Parathyroid adenoma (tissue), 2 donors: Measurements from ENCODE around the gene PALD1.

Experiments
- H2AFZ ChIP-seq: fragments of 300-600 bp; sonication (generic); one replicate; pipeline ENCODE4 v1.7.0; 2017; ENCODE audit warnings: antibody characterized with exemption, mild to moderate bottlenecking
- H3K27ac ChIP-seq: fragments of 300-600 bp; sonication (generic); one replicate; pipeline ENCODE4 v1.7.0; 2017
- H3K27me3 ChIP-seq: fragments of 300-600 bp; sonication (generic); one replicate; pipeline ENCODE4 v1.7.0; 2017; ENCODE audit warnings: low read length; ENCODE audit not compliant: control insufficient read depth, insufficient read depth
- H3K36me3 ChIP-seq: fragments of 300-600 bp; sonication (generic); one replicate; pipeline ENCODE4 v1.7.0; 2017; ENCODE audit warnings: low read length; ENCODE audit not compliant: control insufficient read depth, insufficient read depth
- H3K4me1 ChIP-seq: fragments of 300-600 bp; sonication (generic); one replicate; pipeline ENCODE4 v1.7.0; 2017; ENCODE audit warnings: control low read depth
- H3K4me2 ChIP-seq: fragments of 300-600 bp; sonication (generic); one replicate; pipeline ENCODE4 v1.7.0; 2017; ENCODE audit warnings: low read length
- H3K4me3 ChIP-seq: fragments of 300-600 bp; sonication (generic); one replicate; pipeline ENCODE4 v1.7.0; 2017; ENCODE audit warnings: low read depth, low read length
- H3K79me2 ChIP-seq: fragments of 300-600 bp; sonication (generic); one replicate; pipeline ENCODE4 v1.7.0; 2017; ENCODE audit warnings: control low read depth
- H3K9ac ChIP-seq: fragments of 300-600 bp; sonication (generic); one replicate; pipeline ENCODE4 v1.7.0; 2017; ENCODE audit warnings: mild to moderate bottlenecking
- H3K9me3 ChIP-seq: fragments of 300-600 bp; sonication (generic); one replicate; pipeline ENCODE4 v1.7.0; 2017; ENCODE audit warnings: low read length; ENCODE audit not compliant: control insufficient read depth
- CTCF ChIP-seq: fragments of 300-600 bp; sonication (generic); IDR thresholded peaks from one replicate; pipeline ENCODE4 v1.7.0; 2017; ENCODE audit warnings: antibody characterized with exemption, mild to moderate bottlenecking
- donor health status: primary hyperparathyroidism.

PALD1 gene

GRCh38 chr10:70494536-70494935 is 16.0 kb downstream of the PALD1 start:
- no peak overlapping the region for H3K9ac ChIP-seq

GRCh38 chr10:70494966-70495365 is 16.4 kb downstream of the PALD1 start:
- Histone ChIP-seq H3K9me3 (no peaks in the 10 kb centered on the region), H3K27me3 (no peaks in the 10 kb centered on the region), H3K27ac (peak overlapping the region; percentile 58), H3K4me3 (no peak overlapping the region), H3K4me1 (no peaks in the 10 kb centered on the region), H3K79me2 (no peaks in the 10 kb centered on the region), H3K9ac (no peak overlapping the region), H3K4me2 (no peak overlapping the region), H3K36me3 (no peaks in the 10 kb centered on the region), H2AFZ (no peak overlapping the region)
- no peak for TF ChIP-seq CTCF

More at GRCh38 chr10:70494536-70494935, 16.0 kb downstream of the PALD1 start:
- Histone ChIP-seq H3K4me2 (no peak overlapping the region), H3K4me1 (no peaks in the 10 kb centered on the region), H3K36me3 (no peaks in the 10 kb centered on the region), H3K79me2 (no peaks in the 10 kb centered on the region), H3K27ac (peak overlapping the region; percentile 1), H3K27me3 (no peaks in the 10 kb centered on the region), H3K4me3 (no peak overlapping the region), H3K9me3 (no peaks in the 10 kb centered on the region), H2AFZ (no peak overlapping the region)
- TF ChIP-seq CTCF: no peak

GRCh38 chr10:70495691-70496261 is 17.2 kb downstream of the PALD1 start:
- no peak overlapping the region for H3K4me3 ChIP-seq
- no peak overlapping the region for H3K4me2 ChIP-seq
- H3K9me3 ChIP-seq: no peaks in the 10 kb centered on the region
- TF ChIP-seq CTCF: no peak
- H3K79me2 ChIP-seq: no peaks in the 10 kb centered on the region
- no peak overlapping the region for H3K9ac ChIP-seq
- H3K36me3 ChIP-seq: no peaks in the 10 kb centered on the region
- no peaks in the 10 kb centered on the region for H3K4me1 ChIP-seq
- H3K27ac ChIP-seq: peak overlapping the region; percentile 58
- no peaks in the 10 kb centered on the region for H3K27me3 ChIP-seq
- no peak overlapping the region for H2AFZ ChIP-seq

GRCh38 chr10:70496341-70497119 is 18.0 kb downstream of the PALD1 start:
- Histone ChIP-seq H3K9me3 (no peaks in the 10 kb centered on the region), H3K27me3 (no peaks in the 10 kb centered on the region), H3K27ac (no peak overlapping the region), H3K79me2 (no peaks in the 10 kb centered on the region), H3K9ac (no peak overlapping the region), H3K4me2 (no peak overlapping the region), H3K4me3 (no peak overlapping the region), H2AFZ (no peak overlapping the region), H3K4me1 (no peaks in the 10 kb centered on the region), H3K36me3 (no peaks in the 10 kb centered on the region)
- TF ChIP-seq CTCF: no peak

- Histone ChIP-seq H2AFZ (no peak overlapping the region), H3K4me1 (no peaks in the 10 kb centered on the region), H3K4me3 (no peak overlapping the region), H3K9me3 (no peaks in the 10 kb centered on the region), H3K9ac (no peak overlapping the region), H3K36me3 (no peaks in the 10 kb centered on the region), H3K27ac (no peak overlapping the region), H3K27me3 (no peaks in the 10 kb centered on the region), H3K4me2 (no peak overlapping the region), H3K79me2 (no peaks in the 10 kb centered on the region)
- TF ChIP-seq CTCF: no peak
These were observed 18.6 kb downstream of the PALD1 start for GRCh38 chr10:70497120-70497545.
